Measurements from ENCODE around the gene INO80B.
"Not testable (repeated sequence)": the region's sequence is repeated elsewhere in the genome, so short reads cannot be mapped to it uniquely, and the experiment has no call there.

INO80B gene

GRCh38 chr2:74450570-74451190 lies 4.2 kb upstream of the INO80B start:
- DNase-seq (ENCODE audit: low spot score): no peak

GRCh38 chr2:74457129-74457548 lies 2.3 kb downstream of the INO80B start:
- DNase-seq (ENCODE audit: low spot score): no peak

- DNase-seq (ENCODE audit: low spot score): peak; percentile 84
Measured at GRCh38 chr2:74457549-74458131, 2.8 kb downstream of the INO80B start.

GRCh38 chr2:74458132-74458937 lies 3.4 kb downstream of the INO80B start, which contains the start of gene WBP1:
TSS of gene WBP1 (plus strand) at chr2:74458438. CDS start at chr2:74458603, 165 bp downstream.
- DNase-seq (ENCODE audit: low spot score): peak; percentile 100

GRCh38 chr2:74458938-74459363 lies 4.1 kb downstream of the INO80B start:
- DNase-seq (ENCODE audit: low spot score): no peak

- DNase-seq (ENCODE audit: low spot score): not testable (repeated sequence)
Measured at GRCh38 chr2:74459503-74460118, 4.7 kb downstream of the INO80B start.

- DNase-seq (ENCODE audit: low spot score): not testable (repeated sequence)
Measured at GRCh38 chr2:74460187-74460586, 5.3 kb downstream of the INO80B start.

GRCh38 chr2:74461187-74462053 lies 6.5 kb downstream of the INO80B start:
- DNase-seq (ENCODE audit: low spot score): no peak

- no peak for DNase-seq (ENCODE audit: low spot score)
Measured at GRCh38 chr2:74462054-74462785, 7.3 kb downstream of the INO80B start.

- no peak for DNase-seq (ENCODE audit: low spot score)
Measured at GRCh38 chr2:74462786-74463105, 7.9 kb downstream of the INO80B start.

- DNase-seq (ENCODE audit: low spot score): no peak
Measured at GRCh38 chr2:74464406-74464805, 9.5 kb downstream of the INO80B start.

- not testable (repeated sequence) for DNase-seq (ENCODE audit: low spot score)
Measured at GRCh38 chr2:74470742-74471141, 15.9 kb downstream of the INO80B start.

GRCh38 chr2:74471332-74472065 lies 16.6 kb downstream of the INO80B start:
- no peak for DNase-seq (ENCODE audit: low spot score)

- peak; percentile 94 for DNase-seq (ENCODE audit: low spot score)
Measured at GRCh38 chr2:74472086-74472944, 17.4 kb downstream of the INO80B start, which contains the start of gene MRPL53. TSS of gene MRPL53 (minus strand) at chr2:74472680. CDS start at chr2:74472660, 20 bp downstream.

GRCh38 chr2:74472945-74473258 lies 18.0 kb downstream of the INO80B start:
- DNase-seq (ENCODE audit: low spot score): no peak

GRCh38 chr2:74474481-74474880 lies 19.6 kb downstream of the INO80B start:
- DNase-seq (ENCODE audit: low spot score): no peak

GRCh38 chr2:74474899-74475298 lies 20.0 kb downstream of the INO80B start:
- DNase-seq (ENCODE audit: low spot score): no peak

GRCh38 chr2:74481431-74481830 lies 26.5 kb downstream of the INO80B start:
- DNase-seq (ENCODE audit: low spot score): no peak
